SK-N-SH (cell line): ENCODE results near the gene CDKN2B-AS1. TPM values are rescaled to one million over a fixed set of nuclear protein-coding genes. Genes with fewer than 3 reads are reported as not detected.

Experiments used
- CTCF ChIA-PET: fragments of 300-600, 350-600 bp; formaldehyde crosslinking; extraction: SDS; loops from one replicate; lab custom pipeline; 2021; lab: Yijun Ruan, JAX
- POLR2A ChIA-PET: fragments of 350-600 bp; sonication (Branson Sonifier 250); formaldehyde crosslinking; extraction: SDS; loops from one replicate; lab custom pipeline; 2020; ENCODE audit warnings: antibody characterized with exemption, inconsistent platforms; lab: Yijun Ruan, JAX
- DNase-seq: peaks from one replicate; pipeline ENCODE4 v3.0.0; 2012
- H2AFZ ChIP-seq: fragments of 200-600 bp; sonication (generic); 2 replicates; pipeline ENCODE4 v1.8.1; 2016; ENCODE audit warnings: antibody characterized with exemption, mild to moderate bottlenecking, low read depth
- H3F3A ChIP-seq: fragments of 200-600 bp; sonication (generic); replicated peaks from 2 replicates; pipeline ENCODE3; 2016; ENCODE audit warnings: antibody characterized with exemption, mild to moderate bottlenecking; ENCODE audit not compliant: insufficient read depth
- H3K27ac ChIP-seq, 2 experiments: fragments of 200-500 bp in 1 of 2; fragments of 200-600 bp in 1 of 2; sonication (Bioruptor generic) in 1 of 2; sonication (generic), shearing (Covaris generic) in 1 of 2; 2 replicates each; pipeline versions ENCODE4 v1.5.1 to v1.6.1; 2014 to 2016; ENCODE audit warnings: low read depth in 2 of 2, inconsistent platforms in 1 of 2, low read length in 1 of 2, mild to moderate bottlenecking in 1 of 2, mixed read lengths in 1 of 2
- H3K27me3 ChIP-seq: fragments of 200-600 bp; sonication (generic), shearing (Covaris generic); 2 replicates; pipeline ENCODE4 v1.6.1; 2016; ENCODE audit warnings: mixed run types; ENCODE audit not compliant: insufficient read depth
- H3K36me3 ChIP-seq, 2 experiments: fragments of 200-500 bp in 1 of 2; fragments of 200-600 bp in 1 of 2; sonication (Bioruptor generic) in 1 of 2; sonication (generic) in 1 of 2; replicated peaks in 1 of 2; 2 replicates each; pipeline versions ENCODE3 to v1.5.1; 2014 to 2016; ENCODE audit warnings: low read length in 1 of 2, mild to moderate bottlenecking in 1 of 2; ENCODE audit not compliant: insufficient read depth in 2 of 2, control insufficient read depth in 1 of 2
- H3K4me1 ChIP-seq, 2 experiments: fragments of 200-500 bp in 1 of 2; fragments of 200-600 bp in 1 of 2; sonication (Bioruptor generic) in 1 of 2; sonication (generic), shearing (Covaris generic) in 1 of 2; 2 replicates each; pipeline versions ENCODE4 v1.5.1 to v1.6.1; 2014 to 2016; ENCODE audit warnings: low read depth in 1 of 2, low read length in 1 of 2, mixed run types in 1 of 2; ENCODE audit not compliant: insufficient read depth in 2 of 2, control insufficient read depth in 1 of 2
- H3K4me2 ChIP-seq: fragments of 200-600 bp; sonication (generic), shearing (Covaris generic); 2 replicates; pipeline ENCODE4 v1.6.1; 2017; ENCODE audit warnings: mixed run types
- H3K4me3 ChIP-seq, 2 experiments: fragments of 200-500 bp in 1 of 2; fragments of 200-600 bp in 1 of 2; sonication (Bioruptor generic) in 1 of 2; sonication (generic), shearing (Covaris generic) in 1 of 2; 2 replicates each; pipeline versions ENCODE4 v1.5.1 to v1.8.1; 2014 to 2016; ENCODE audit warnings: low read depth in 2 of 2, inconsistent platforms in 1 of 2, low read length in 1 of 2, mild to moderate bottlenecking in 1 of 2, mixed read lengths in 1 of 2, moderate library complexity in 1 of 2
- H3K79me2 ChIP-seq: fragments of 200-600 bp; sonication (generic); 2 replicates; pipeline ENCODE4 v1.8.1; 2017; ENCODE audit warnings: mild to moderate bottlenecking; ENCODE audit not compliant: insufficient read depth
- H3K9ac ChIP-seq: fragments of 200-600 bp; sonication (generic); 2 replicates; pipeline ENCODE4 v1.6.1; 2017; ENCODE audit warnings: mixed run types
- H3K9me2 ChIP-seq: fragments of 200-600 bp; sonication (generic); 2 replicates; pipeline ENCODE4 v1.6.1; 2017; ENCODE audit warnings: mixed run types
- H3K9me3 ChIP-seq: fragments of 200-600 bp; sonication (generic); 2 replicates; pipeline ENCODE4 v1.6.1; 2017; ENCODE audit warnings: mixed run types, mild to moderate bottlenecking, moderate library complexity
- H4K20me1 ChIP-seq: fragments of 200-600 bp; sonication (generic); 2 replicates; pipeline ENCODE4 v1.6.1; 2017; ENCODE audit warnings: mild to moderate bottlenecking, mixed run types; ENCODE audit not compliant: insufficient read depth
- CTCF ChIP-seq: fragments of 200-600 bp; sonication (generic); IDR thresholded peaks from 2 replicates; pipeline ENCODE4 v1.6.1; 2017; ENCODE audit warnings: antibody characterized with exemption, mild to moderate bottlenecking, moderate library complexity
- EP300 ChIP-seq, 2 experiments: IDR thresholded peaks; 2 replicates each; pipeline versions ENCODE4 v1.4.0 to v1.6.1; 2012; ENCODE audit warnings: borderline replicate concordance in 1 of 2, low read depth in 1 of 2, low read length in 1 of 2
- FOSL2 ChIP-seq: IDR thresholded peaks from 2 replicates; pipeline ENCODE4 v1.4.0; 2012; ENCODE audit warnings: low read depth, mild to moderate bottlenecking, moderate library complexity, borderline replicate concordance
- FOXM1 ChIP-seq: IDR thresholded peaks from 2 replicates; pipeline ENCODE4 v1.4.0; 2012; ENCODE audit warnings: low read depth, mild to moderate bottlenecking
- MEF2A ChIP-seq: IDR thresholded peaks from 2 replicates; pipeline ENCODE4 v1.4.0; 2012; ENCODE audit warnings: low read depth, borderline replicate concordance
- NFIC ChIP-seq: IDR thresholded peaks from 2 replicates; pipeline ENCODE4 v1.4.0; 2012; ENCODE audit warnings: borderline replicate concordance
- NRF1 ChIP-seq: IDR thresholded peaks from 2 replicates; pipeline ENCODE4 v1.6.1; 2012; ENCODE audit warnings: low read depth, mild to moderate bottlenecking, low read length
- PBX3 ChIP-seq: IDR thresholded peaks from 2 replicates; pipeline ENCODE4; 2012
- RAD21 ChIP-seq: IDR thresholded peaks from 2 replicates; pipeline ENCODE4 v1.6.1; 2012; ENCODE audit warnings: mild to moderate bottlenecking, low read length
- RCOR1 ChIP-seq: fragments of 150-350 bp; IDR thresholded peaks from 2 replicates; pipeline ENCODE4 v1.6.1; 2017; ENCODE audit warnings: antibody characterized with exemption, low read length
- RFX5 ChIP-seq: IDR thresholded peaks from 2 replicates; pipeline ENCODE4 v1.6.1; 2012; ENCODE audit warnings: mild to moderate bottlenecking, improper control_type of control experiment, low read length
- SMC3 ChIP-seq: IDR thresholded peaks from 2 replicates; pipeline ENCODE4 v1.6.1; 2012; ENCODE audit warnings: low read depth, low read length, improper control_type of control experiment
- TEAD4 ChIP-seq: IDR thresholded peaks from 2 replicates; pipeline ENCODE4 v1.4.0; 2012; ENCODE audit warnings: mild to moderate bottlenecking, borderline replicate concordance; ENCODE audit not compliant: insufficient read depth
- WGBS: methylation state at CpG from one replicate; pipeline ENCODE4 v1.1.6; 2017; ENCODE audit warnings: low lambda C conversion rate; 5-methylcytosine and 5-hydroxymethylcytosine counted together
- polyA plus RNA-seq, 3 experiments: library from polyadenylated mRNA; depleted of rRNA; stranded (reverse); fragments of >200 nt; gene quantifications; 2 replicates each; pipeline ENCODE4 v1.2.3, GENCODE V29; 2012
- TF ChIP-seq, protein P1 (sequence below): IDR thresholded peaks from 2 replicates; pipeline ENCODE4 v1.4.0; 2012; ENCODE audit warnings: low read depth

CDKN2B-AS1 gene
- polyA plus RNA-seq, 1 of the 3 experiments (the other 2 are of a cell fraction): 0.25 TPM

DNA sequence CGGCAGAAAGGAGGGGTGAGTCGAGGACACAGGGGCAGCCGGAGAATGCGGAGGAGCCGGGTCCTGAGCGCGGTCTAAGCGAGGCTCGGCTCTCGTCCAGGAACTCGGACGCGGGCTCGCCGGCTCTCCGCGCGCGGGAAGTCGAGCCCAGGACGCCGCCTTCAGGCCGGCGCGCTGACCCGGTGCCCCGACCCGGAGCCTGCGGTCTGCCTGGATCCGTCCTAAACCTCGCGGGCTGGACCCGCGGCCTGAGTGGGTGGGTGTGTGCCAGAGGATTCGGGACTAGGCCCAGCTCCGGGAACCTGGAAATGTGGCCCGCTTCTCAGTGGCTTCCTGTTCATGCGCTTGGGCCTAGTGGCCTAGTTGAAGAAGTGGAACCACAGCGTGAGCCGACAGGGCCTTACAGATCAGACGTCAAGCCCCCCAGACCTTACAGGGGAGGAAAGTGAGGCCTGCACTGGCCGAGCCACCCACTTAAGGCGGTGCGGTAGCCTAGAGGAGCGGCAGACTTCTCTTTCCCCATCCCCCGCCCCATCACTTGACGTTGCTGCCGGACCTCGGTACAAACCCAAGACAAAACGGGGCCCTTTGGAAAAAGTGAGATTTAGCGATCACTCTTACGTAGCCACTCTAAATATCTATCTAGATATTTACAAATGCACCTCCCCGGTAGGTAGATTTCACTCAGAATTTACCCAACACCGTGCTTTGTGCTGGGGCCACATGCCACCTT, 1.2 kb downstream of the CDKN2B-AS1 start:
- H3K27me3 ChIP-seq: no peaks in the 10 kb centered on the region
- peak; percentile 68 for DNase-seq
- peak overlapping the region; percentile 89 to 92 for H3K4me3 ChIP-seq
- H4K20me1 ChIP-seq: no peaks in the 10 kb centered on the region
- TF ChIP-seq EP300 (IDR thresholded peaks at IDR 0.05; ENCODE audit: borderline replicate concordance in 1 of 2, low read depth in 1 of 2, low read length in 1 of 2) (no peak), RCOR1 (no peak), FOXM1 (no peak), RFX5 (no peak), MEF2A (no peak), NFIC (0 out of 2 replicates have a peak, but pooled peaks have one; percentile 2), PBX3 (no peak), TEAD4 (no peak), NRF1 (no peak), RAD21 (no peak), SMC3 (no peak), FOSL2 (no peak), CTCF (peak; percentile 28; the same call in 1 of the 2 replicates)
- TF ChIP-seq, protein P1, sequence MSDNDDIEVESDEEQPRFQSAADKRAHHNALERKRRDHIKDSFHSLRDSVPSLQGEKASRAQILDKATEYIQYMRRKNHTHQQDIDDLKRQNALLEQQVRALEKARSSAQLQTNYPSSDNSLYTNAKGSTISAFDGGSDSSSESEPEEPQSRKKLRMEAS: no peak
- TF ChIP-seq, all 33 proteins: peak for 2
- Histone ChIP-seq H3K36me3 (no peaks in the 10 kb centered on the region), H3K79me2 (no peaks in the 10 kb centered on the region; the same call in 1 of the 2 replicates), H3K9me3 (no peaks in the 10 kb centered on the region), H3K4me2 (peak overlapping the region; percentile 94), H3K9ac (peak overlapping the region; percentile 75), H3K4me1 (peaks cover 0 to 6% of the 10 kb centered on the region in 2 experiments; a peak in 2 of 4 replicates), H3K9me2 (no peaks in the 10 kb centered on the region), H2AFZ (peak overlapping the region; percentile 99), H3K27ac (peak overlapping the region; percentile 30 to 72; a peak in 2 of 4 replicates), H3F3A (peaks cover 6% of the 10 kb centered on the region)
- ChIA-PET POLR2A (interaction anchor here (0.6 kb wide), 1 partner anchor 188 kb away, joined by 3 read pairs; no protein-coding TSS in a partner anchor), CTCF (interaction anchor here (1.3 to 5.9 kb wide), 5 partner anchors 10 to 182 kb away, joined by 3 to 60 read pairs (median 5); partner anchors contain the start of gene CDKN2B)
- 51% methylated on average over 29 of the region's 54 CpGs for WGBS
